HG02588 (cell line): Measurements from ENCODE around the gene FTO.
"Not testable (repeated sequence)": the region's sequence is repeated elsewhere in the genome, so short reads cannot be mapped to it uniquely, and the experiment has no call there.

ENCODE experiments used
- ATAC-seq: cut with Tn5 transposase; IDR thresholded peaks from one replicate; pipeline ENCODE4 v1.9.1; 2021; ENCODE audit warnings: mild to moderate bottlenecking, moderate library complexity; ENCODE audit not compliant: unreplicated experiment

The FTO gene

GRCh38 chr16:53821487-53821886 is 117.5 kb downstream of the FTO start:
- no peak for ATAC-seq

GRCh38 chr16:53821957-53822625 is 118.1 kb downstream of the FTO start:
- no peak for ATAC-seq

DNA sequence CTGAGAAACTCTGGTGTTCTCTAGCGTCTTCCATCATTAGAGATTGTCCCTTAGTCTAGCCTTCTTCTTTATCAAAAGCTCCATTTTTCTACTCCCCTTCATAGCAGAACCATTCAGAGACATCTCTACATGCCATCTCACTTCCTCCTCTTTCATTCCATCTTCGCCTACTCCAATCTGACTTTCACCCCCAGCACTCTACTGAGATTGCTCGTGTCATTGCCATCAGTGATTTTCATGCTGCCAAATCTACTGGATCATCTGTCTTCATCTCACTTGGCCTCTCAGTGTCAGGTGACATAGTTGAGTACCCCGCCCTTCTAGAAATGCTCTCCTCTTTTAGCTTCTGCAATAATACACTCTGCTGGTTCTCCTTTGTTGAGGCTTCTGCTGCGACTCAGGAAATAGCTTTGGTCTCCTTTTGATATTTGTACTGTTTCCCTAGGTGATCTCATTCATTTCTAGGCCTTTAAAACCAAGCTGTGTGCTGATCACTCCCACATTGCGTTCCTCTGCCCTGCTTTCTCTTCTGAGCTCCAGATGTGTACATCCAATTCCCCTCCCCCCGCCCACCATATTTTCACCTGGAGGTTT is 119.1 kb downstream of the FTO start:
- ATAC-seq = no peak

- no peak for ATAC-seq
Observed at GRCh38 chr16:53826658-53827057, 122.7 kb downstream of the FTO start.

GRCh38 chr16:53827741-53828140 is 123.8 kb downstream of the FTO start:
- no peak for ATAC-seq

DNA sequence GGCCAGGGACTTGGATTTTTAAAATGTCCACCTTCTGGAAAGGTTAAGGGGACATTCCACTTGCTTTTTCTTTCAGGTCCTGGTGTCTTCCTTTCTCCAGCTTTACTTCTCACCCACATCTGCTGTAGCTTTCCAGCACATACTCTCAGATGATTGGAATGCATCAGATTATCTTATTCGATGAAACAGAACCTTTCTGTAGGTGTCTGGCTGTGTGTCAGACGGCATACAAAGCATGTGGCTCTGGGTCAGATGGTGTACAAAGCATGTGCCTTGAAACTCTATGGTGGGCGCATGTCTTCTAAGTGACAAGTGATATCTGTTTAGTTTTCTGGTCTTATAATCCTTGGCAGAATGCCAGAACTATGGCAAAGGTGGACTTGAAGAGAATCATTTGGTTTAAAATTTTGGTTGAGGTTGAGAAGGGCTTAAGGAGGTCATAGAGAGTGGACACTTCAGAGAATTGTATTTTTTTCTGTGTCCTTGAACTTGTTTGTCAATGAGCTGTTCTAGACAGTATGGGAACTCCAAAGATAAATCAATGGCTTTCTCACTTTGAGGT is 125.3 kb downstream of the FTO start:
- no peak for ATAC-seq

DNA sequence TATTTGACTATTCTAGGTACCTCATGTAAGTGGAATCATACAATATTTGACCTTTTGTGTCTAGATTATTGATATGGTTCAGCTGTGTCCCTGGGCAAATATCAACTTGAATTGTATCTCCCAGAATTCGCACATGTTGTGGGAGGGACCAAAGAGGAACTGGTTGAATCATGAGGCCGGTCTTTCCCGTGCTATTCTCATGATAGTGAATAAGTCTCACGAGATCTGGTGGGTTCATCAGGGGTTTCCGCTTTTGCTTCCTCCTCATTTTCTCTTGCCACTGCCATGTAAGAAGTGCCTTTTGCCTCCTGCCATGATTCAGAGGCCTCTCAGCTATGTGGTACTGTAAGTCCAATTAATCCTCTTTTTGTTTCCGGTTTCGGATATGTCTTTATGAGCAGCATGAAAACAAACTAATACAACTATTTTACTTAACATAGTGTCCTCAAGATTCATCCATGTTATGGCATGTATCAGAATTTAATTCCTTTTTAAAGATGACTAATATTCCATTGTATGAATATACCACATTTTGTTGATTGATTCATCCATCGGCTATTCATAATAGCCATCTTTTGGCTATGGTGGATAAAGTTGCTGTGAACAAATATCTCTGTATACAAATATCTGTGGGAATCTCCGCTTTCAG is 129.1 kb downstream of the FTO start:
- no peak for ATAC-seq

DNA sequence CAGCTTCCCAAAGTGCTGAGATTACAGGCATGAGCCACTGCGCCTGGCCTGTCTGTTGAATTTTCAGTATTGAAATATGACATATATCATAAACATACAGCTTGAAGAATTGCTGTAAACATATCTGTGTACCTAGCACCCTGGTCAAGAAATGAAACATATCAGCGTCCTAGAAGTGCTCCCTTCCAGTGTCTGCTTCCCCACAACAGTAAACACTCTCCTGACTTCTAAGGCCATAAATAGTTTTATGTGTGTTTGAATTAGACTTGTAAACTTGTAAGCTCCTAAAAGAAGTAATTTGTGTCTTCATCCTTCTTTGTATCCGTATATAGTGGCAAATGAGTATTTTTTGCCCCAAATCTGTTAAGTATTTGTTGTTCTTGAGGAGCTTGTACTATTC is 132.2 kb downstream of the FTO start:
- ATAC-seq = no peak

- no peak for ATAC-seq
Observed at GRCh38 chr16:53836680-53837079, 132.7 kb downstream of the FTO start.

GRCh38 chr16:53837426-53837825 is 133.5 kb downstream of the FTO start:
- ATAC-seq = no peak

DNA sequence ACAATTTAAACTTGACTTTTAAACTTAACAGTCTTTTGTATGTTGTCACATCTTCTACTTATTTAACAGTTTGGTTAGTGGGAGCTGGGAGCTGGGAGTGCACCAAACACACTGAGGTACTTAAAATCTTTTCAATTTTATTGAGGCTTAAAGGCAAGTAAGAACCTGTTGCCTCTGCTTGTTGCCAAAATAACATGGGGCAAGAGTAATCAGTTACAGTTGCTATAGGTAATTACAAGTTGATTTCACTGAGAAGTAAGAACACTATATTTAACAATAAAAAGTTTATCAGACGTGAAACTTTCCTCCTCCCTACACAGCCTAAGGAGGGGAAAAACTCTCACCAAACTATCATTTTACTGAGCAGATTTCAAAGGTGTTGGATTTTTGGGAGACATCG is 135.2 kb downstream of the FTO start:
- no peak for ATAC-seq

DNA sequence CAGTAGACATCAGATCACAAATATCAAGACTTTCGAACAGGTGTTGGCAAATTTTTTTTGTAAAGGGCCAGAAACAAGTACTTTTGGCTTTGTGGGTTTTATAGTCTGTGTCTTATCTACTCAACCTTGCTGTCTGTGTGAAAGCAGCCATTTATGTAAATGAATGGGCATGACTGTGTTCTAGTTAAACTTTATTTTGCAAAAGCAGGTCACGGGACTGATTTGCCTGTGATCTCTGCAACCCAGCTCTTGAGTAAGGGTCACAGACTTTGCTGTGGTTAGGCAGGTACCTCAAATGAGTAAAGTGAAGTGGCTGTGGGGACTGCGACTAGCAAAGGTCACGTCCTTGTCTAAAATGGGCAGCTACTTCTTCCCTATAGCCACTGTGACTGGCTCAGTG is 136.5 kb downstream of the FTO start:
- no peak for ATAC-seq

DNA sequence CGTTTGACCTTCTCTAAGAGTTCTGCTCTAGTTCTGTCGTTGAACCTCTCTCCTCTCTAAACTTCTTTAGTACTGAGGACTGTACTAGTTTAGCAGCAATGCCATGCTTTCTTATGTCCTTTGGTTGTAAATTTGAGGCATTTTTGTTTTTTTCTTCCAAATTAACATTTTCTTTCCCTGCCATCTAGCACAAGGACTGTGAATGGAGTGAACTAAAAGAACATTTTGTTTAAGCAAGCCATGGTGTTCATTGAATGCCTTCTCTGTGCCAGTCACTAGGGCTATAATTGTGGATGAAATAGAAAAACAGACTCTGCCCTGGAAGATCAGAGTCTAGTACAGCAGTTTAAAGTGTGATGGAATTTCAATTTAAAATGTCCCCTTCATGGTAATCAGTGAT is 137.9 kb downstream of the FTO start:
- ATAC-seq = no peak

- no peak for ATAC-seq
Observed at GRCh38 chr16:53843084-53843483, 139.1 kb downstream of the FTO start.

- ATAC-seq = no peak
Observed at GRCh38 chr16:53844804-53845203, 140.8 kb downstream of the FTO start.

- ATAC-seq = not testable (repeated sequence)
Observed at GRCh38 chr16:53846549-53846948, 142.6 kb downstream of the FTO start.

GRCh38 chr16:53846971-53847370 is 143.0 kb downstream of the FTO start:
- ATAC-seq = no peak

GRCh38 chr16:53848277-53848942 is 144.5 kb downstream of the FTO start:
- no peak for ATAC-seq

DNA sequence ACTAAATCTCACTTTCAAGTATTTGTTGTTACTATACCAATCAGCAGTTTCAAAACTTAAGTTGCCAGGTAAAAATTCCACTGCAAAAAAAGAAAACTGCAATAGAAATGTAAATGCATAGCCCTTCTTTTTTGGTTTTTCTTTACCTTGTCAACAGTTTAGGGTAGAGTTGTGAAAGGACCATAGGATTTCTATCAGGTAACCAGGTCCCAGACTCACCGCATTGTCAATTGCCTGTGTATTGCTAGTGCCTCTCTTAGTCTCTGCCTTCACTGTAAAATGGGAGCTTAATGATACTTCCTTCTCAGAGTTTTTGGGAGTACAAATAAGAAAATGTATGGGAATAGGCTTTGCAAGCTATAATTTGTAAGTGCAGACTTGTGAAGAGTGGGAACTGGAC is 145.0 kb downstream of the FTO start:
- ATAC-seq = no peak

DNA sequence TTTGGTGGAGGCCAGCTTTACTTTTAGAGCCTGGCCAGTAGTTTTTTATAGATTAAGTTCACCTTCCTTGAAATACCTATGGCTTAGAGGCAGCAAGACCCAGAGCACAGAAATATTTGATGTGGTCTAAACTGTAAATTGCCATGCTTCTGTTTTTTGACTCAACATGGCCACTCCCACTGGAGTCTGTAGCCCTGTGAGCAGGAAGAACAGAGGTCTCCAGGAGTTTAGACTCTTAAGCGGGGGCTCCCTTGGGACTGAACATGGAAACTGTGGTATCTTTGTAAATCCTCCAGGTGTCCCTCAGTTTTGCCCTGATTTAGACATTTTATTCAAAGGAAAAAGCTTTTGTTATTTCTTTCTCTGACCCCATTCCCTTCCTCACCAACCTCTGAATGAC is 145.6 kb downstream of the FTO start:
- ATAC-seq = no peak

DNA sequence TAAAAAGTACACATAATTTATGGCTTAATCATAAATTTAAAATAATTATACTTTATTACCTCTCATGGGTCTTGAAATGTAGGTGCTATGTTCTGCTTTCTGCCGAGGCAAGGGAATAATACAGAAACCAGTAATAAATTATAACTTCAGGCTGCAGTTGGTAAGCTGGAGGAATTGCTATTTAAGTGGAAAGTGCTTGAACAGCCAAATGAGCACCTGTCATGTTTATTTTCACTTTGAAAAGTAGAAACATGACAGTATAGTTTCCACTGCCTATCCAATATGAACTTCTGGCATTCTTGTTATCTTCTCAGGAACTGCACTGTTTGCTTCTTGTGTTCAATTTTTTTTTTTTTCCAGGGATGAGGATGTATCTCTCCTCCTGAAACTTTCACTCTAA is 146.0 kb downstream of the FTO start:
- no peak for ATAC-seq

DNA sequence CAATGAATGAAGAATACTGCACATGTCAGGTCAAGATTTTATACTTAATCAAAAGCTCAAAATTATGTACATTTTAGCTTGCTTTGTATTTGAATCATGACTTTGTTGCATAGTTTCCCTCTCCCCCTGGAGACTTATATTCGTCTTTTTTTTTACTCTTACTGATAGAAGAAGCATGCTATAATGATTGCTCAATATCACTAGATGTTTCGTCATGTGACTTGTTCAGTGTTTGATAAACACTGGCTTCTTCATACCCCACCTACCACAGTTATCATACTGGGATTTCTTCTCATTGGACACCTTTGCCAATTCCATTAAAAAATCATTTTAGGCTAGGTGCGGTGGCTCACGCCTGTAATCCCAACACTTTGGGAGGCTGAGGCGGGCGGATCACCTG is 148.7 kb downstream of the FTO start:
- no peak for ATAC-seq
